Hippocampal formation (tissue), 2 donors: ENCODE data around the gene CPN1.

ENCODE experiments used
- DNase-seq, 2 donors: peaks; one replicate each; lab custom pipeline; 2025; lab: John Stamatoyannopoulos, UW

CPN1 gene

GRCh38 chr10:100076750-100077149 lies 4.9 kb downstream of the CPN1 start:
- no peak for DNase-seq

- no peak for DNase-seq
Observed at GRCh38 chr10:100075426-100076220, 6.0 kb downstream of the CPN1 start.

GRCh38 chr10:100072514-100072913 lies 9.2 kb downstream of the CPN1 start:
- DNase-seq = no peak

- DNase-seq = no peak
Observed at GRCh38 chr10:100071529-100071928, 10.1 kb downstream of the CPN1 start.

GRCh38 chr10:100067466-100067865 lies 14.2 kb downstream of the CPN1 start:
- no peak for DNase-seq

- DNase-seq = no peak
Observed at GRCh38 chr10:100065084-100065660, 16.5 kb downstream of the CPN1 start.

- DNase-seq = no peak
Observed at GRCh38 chr10:100061401-100061800, 20.3 kb downstream of the CPN1 start.

- DNase-seq = no peak
Observed at GRCh38 chr10:100057948-100058347, 23.7 kb downstream of the CPN1 start.

GRCh38 chr10:100053686-100054460 lies 27.8 kb downstream of the CPN1 start:
- no peak for DNase-seq

- DNase-seq = peak; percentile 58 to 67
Observed at GRCh38 chr10:100046021-100046486, 35.6 kb downstream of the CPN1 start.

- DNase-seq = no peak
Observed at GRCh38 chr10:100045592-100045991, 36.1 kb downstream of the CPN1 start.

GRCh38 chr10:100043796-100044195 lies 37.9 kb downstream of the CPN1 start:
- DNase-seq = no peak

- no peak for DNase-seq
Observed at GRCh38 chr10:100043344-100043743, 38.3 kb downstream of the CPN1 start.

GRCh38 chr10:100041306-100042002 lies 40.2 kb downstream of the CPN1 start:
- DNase-seq = no peak

- DNase-seq = no peak
Observed at GRCh38 chr10:100038561-100039071, 43.1 kb downstream of the CPN1 start.

- no peak for DNase-seq
Observed at GRCh38 chr10:100037758-100038315, 43.8 kb downstream of the CPN1 start.

- no peak for DNase-seq
Observed at GRCh38 chr10:100036850-100037249, 44.8 kb downstream of the CPN1 start.

- no peak for DNase-seq
Observed at GRCh38 chr10:100033766-100034418, 47.8 kb downstream of the CPN1 start.

- no peak for DNase-seq
Observed at GRCh38 chr10:100027416-100027815, 54.3 kb downstream of the CPN1 start.

GRCh38 chr10:100025576-100025975 lies 56.1 kb downstream of the CPN1 start:
- no peak for DNase-seq

- no peak for DNase-seq
Observed at GRCh38 chr10:100024748-100025147, 56.9 kb downstream of the CPN1 start.
